Ectodermal cell (in vitro differentiated cells): ENCODE results near the gene CARHSP1.

ENCODE experiments used
- H3K27ac ChIP-seq: 2 replicates; pipeline ENCODE4 v1.7.0; 2013; ENCODE audit warnings: mild to moderate bottlenecking, low read depth, low read length; ENCODE audit not compliant: insufficient read depth, poor library complexity, severe bottlenecking
- H3K27me3 ChIP-seq: 2 replicates; pipeline ENCODE4 v1.7.0; 2013; ENCODE audit warnings: mild to moderate bottlenecking, low read length; ENCODE audit not compliant: insufficient read depth, control insufficient read depth, poor library complexity, severe bottlenecking
- H3K36me3 ChIP-seq: one replicate; pipeline ENCODE4 v1.7.0; 2013; ENCODE audit warnings: low read length; ENCODE audit not compliant: control insufficient read depth, insufficient read depth
- H3K4me1 ChIP-seq: one replicate; pipeline ENCODE4 v1.7.0; 2013; ENCODE audit warnings: low read length; ENCODE audit not compliant: control insufficient read depth, insufficient read depth
- H3K4me3 ChIP-seq: 2 replicates; pipeline ENCODE4 v1.7.0; 2013; ENCODE audit warnings: low read depth, low read length, control low read depth; ENCODE audit not compliant: insufficient read depth
- H3K9me3 ChIP-seq: 2 replicates; pipeline ENCODE4 v1.7.0; 2013; ENCODE audit warnings: mild to moderate bottlenecking, low read length, moderate library complexity; ENCODE audit not compliant: control insufficient read depth
- WGBS, 2 experiments: methylation state at CpG; one replicate each; pipeline ENCODE4 v1.1.7; 2013; ENCODE audit warnings: missing lambda C conversion rate in 2 of 2; 5-methylcytosine and 5-hydroxymethylcytosine counted together

CARHSP1 gene

DNA sequence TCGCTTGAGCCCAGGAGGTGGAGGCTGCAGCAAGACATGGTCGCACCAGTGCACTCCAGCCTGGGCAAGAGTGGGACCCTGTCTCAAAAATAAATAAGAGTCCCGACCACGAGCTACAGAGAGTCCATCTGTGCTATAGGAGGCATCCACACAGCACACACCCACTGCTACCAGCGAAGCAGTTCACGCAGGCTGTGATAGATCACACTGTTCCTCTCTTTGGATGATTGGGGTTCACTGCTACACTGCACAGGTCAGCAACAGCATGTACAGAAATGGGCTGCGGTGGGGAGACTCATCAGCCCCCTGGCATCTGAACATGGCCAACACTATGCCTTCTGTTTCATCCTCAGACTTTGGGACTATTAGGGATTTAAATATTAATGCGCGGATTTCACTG lies 37.4 kb downstream of the CARHSP1 start:
- Histone ChIP-seq H3K27ac (peak overlapping the region; percentile 92), H3K36me3 (no peaks in the 10 kb centered on the region), H3K4me3 (no peak overlapping the region), H3K27me3 (no peaks in the 10 kb centered on the region), H3K9me3 (no peaks in the 10 kb centered on the region), H3K4me1 (peaks cover 13% of the 10 kb centered on the region)
- 57 to 59% methylated on average over 9 of the region's 9 CpGs for WGBS, 2 experiments

- Histone ChIP-seq H3K27ac (no peak overlapping the region), H3K27me3 (no peaks in the 10 kb centered on the region), H3K9me3 (no peaks in the 10 kb centered on the region), H3K36me3 (no peaks in the 10 kb centered on the region), H3K4me1 (peaks cover 13% of the 10 kb centered on the region), H3K4me3 (no peak overlapping the region)
- 92 to 94% methylated on average over 8 of the region's 8 CpGs for WGBS, 2 experiments
Observed at GRCh38 chr16:8828541-8829165, 40.2 kb downstream of the CARHSP1 start.

GRCh38 chr16:8826278-8826879 lies 42.4 kb downstream of the CARHSP1 start:
- Histone ChIP-seq H3K27ac (no peak overlapping the region), H3K9me3 (no peaks in the 10 kb centered on the region), H3K36me3 (no peaks in the 10 kb centered on the region), H3K27me3 (no peaks in the 10 kb centered on the region), H3K4me3 (no peak overlapping the region), H3K4me1 (no peaks in the 10 kb centered on the region)
- 96 to 97% methylated on average over 2 of the region's 3 CpGs for WGBS, 2 experiments

- Histone ChIP-seq H3K27me3 (no peaks in the 10 kb centered on the region), H3K4me3 (no peak overlapping the region), H3K4me1 (no peaks in the 10 kb centered on the region), H3K9me3 (no peaks in the 10 kb centered on the region), H3K36me3 (peaks cover 3% of the 10 kb centered on the region), H3K27ac (no peak overlapping the region)
- 89 to 97% methylated on average over 3 of the region's 3 CpGs for WGBS, 2 experiments
Observed at GRCh38 chr16:8822403-8822802, 46.4 kb downstream of the CARHSP1 start.

DNA sequence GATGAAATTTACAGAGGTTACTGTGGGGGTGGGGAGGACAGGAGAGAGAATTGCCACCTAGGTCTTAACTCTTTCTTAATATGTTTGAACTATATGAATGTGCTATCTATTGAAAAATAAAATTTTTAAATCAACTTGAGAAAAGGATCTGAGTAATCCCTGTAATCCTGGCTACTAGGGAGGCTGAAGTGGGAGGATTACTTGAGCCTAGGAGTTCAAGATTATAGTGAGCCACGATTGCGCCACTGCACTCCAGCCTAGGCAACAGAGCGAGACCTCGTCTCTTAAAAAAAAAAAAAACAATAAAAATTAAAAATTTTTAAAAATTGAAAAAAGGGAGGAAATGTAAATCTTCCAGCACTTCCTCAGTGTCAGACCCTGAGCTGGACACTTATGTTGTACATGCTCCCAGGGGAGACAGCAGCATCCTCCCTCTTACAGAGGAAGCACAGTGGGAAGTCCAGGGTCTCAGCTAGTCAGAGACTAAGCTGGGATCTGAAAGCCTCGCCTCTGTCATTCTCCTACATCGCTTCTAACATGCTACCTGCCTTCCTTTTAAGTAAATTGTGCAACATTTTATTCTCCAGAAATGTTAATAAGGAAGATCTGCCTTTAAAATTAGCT lies 49.3 kb downstream of the CARHSP1 start:
- Histone ChIP-seq H3K4me1 (no peaks in the 10 kb centered on the region), H3K27me3 (no peaks in the 10 kb centered on the region), H3K27ac (no peak overlapping the region), H3K36me3 (peaks cover 12% of the 10 kb centered on the region), H3K4me3 (no peak overlapping the region), H3K9me3 (no peaks in the 10 kb centered on the region)
- 90 to 100% methylated on average over 3 to 6 of the region's 6 CpGs for WGBS, 2 experiments

GRCh38 chr16:8818504-8819270 lies 50.1 kb downstream of the CARHSP1 start:
- Histone ChIP-seq H3K27me3 (no peaks in the 10 kb centered on the region), H3K27ac (no peak overlapping the region), H3K9me3 (no peaks in the 10 kb centered on the region), H3K4me3 (no peak overlapping the region), H3K4me1 (no peaks in the 10 kb centered on the region), H3K36me3 (peaks cover 19% of the 10 kb centered on the region)
- WGBS, 2 experiments = 90 to 92% methylated on average over 10 of the region's 10 CpGs

DNA sequence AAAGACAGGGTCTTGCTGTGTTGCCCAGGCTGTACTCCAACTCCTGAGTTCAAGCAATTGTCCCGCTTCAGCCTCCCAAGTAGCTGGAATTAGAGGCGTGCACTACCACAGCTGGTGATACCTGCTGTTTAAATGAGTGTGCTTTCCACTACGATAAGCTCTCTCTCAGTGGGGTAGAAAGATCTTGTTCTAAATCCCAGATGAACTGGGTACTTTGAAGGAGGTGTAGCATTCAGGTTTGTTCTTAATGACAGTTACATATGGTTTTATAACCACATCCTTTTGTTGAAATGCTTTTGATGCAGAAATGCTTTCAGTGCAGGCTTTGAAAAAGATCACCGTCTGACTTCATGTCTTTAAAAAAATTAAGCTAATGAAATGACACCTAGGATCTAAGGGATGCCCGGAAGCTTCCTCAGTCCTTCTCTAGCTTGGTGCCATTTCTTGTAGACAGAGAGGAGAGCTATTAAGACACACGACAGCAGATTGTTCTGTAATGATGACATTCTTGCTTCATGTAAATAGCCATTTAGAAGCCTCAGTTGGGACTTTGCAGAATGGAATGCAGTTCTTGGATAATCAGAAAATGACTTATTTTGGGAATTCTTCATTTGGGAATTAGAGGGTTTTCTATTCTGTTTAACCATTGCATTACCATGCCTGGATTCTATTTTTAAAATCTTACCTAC lies 51.7 kb downstream of the CARHSP1 start:
- Histone ChIP-seq H3K4me1 (no peaks in the 10 kb centered on the region), H3K36me3 (peaks cover 19% of the 10 kb centered on the region), H3K27ac (no peak overlapping the region), H3K27me3 (no peaks in the 10 kb centered on the region), H3K9me3 (no peaks in the 10 kb centered on the region), H3K4me3 (no peak overlapping the region)
- WGBS, 2 experiments = 93 to 94% methylated on average over 6 of the region's 6 CpGs

- H3K4me3 ChIP-seq = no peak overlapping the region
- H3K4me1 ChIP-seq = no peaks in the 10 kb centered on the region
- peaks cover 26% of the 10 kb centered on the region for H3K36me3 ChIP-seq
- WGBS, 2 experiments = 90 to 91% methylated on average over 13 of the region's 14 CpGs
- no peaks in the 10 kb centered on the region for H3K27me3 ChIP-seq
- H3K9me3 ChIP-seq = no peaks in the 10 kb centered on the region
- H3K27ac ChIP-seq = no peak overlapping the region
Observed at GRCh38 chr16:8814095-8814806, 54.6 kb downstream of the CARHSP1 start.

- 90 to 92% methylated on average over 12 of the region's 12 CpGs for WGBS, 2 experiments
- Histone ChIP-seq H3K27me3 (no peaks in the 10 kb centered on the region), H3K4me1 (no peaks in the 10 kb centered on the region), H3K36me3 (peaks cover 28% of the 10 kb centered on the region), H3K27ac (no peak overlapping the region), H3K9me3 (no peaks in the 10 kb centered on the region), H3K4me3 (no peak overlapping the region)
Observed at GRCh38 chr16:8812162-8812843, 56.5 kb downstream of the CARHSP1 start.
